Tibial nerve (tissue), 4 donors: ENCODE results near the gene CEP112. TPM values are rescaled to one million over a fixed set of nuclear protein-coding genes. Genes with fewer than 3 reads are reported as not detected.
"Not testable (repeated sequence)": the region's sequence is repeated elsewhere in the genome, so short reads cannot be mapped to it uniquely, and the experiment has no call there.

ENCODE experiments used
- DNase-seq, 2 donors: peaks; one replicate each; pipeline ENCODE4 v3.0.0-alpha.2; 2019; ENCODE audit warnings: low spot score in 2 of 2
- H3K27ac ChIP-seq, 4 donors: fragments of 200-600 bp; sonication (generic) in 3 of 4; one replicate each; pipeline ENCODE4 v1.5.1; 2017 to 2019; ENCODE audit warnings: mild to moderate bottlenecking in 1 of 4
- H3K27me3 ChIP-seq, 2 donors: fragments of 200-600 bp; sonication (generic) in 1 of 2; one replicate each; pipeline versions ENCODE4 v1.5.1 to v1.6.0; 2017 to 2019
- H3K36me3 ChIP-seq, 3 donors: fragments of 200-600 bp; sonication (generic); one replicate each; pipeline ENCODE4 v1.5.1; 2018 to 2019
- H3K4me1 ChIP-seq, 4 donors: fragments of 200-600 bp; sonication (generic) in 3 of 4; one replicate each; pipeline ENCODE4 v1.5.1; 2017 to 2019
- H3K4me3 ChIP-seq, 4 donors: fragments of 200-600 bp; sonication (generic) in 3 of 4; one replicate each; pipeline ENCODE4 v1.5.1; 2017 to 2019; ENCODE audit warnings: mild to moderate bottlenecking in 1 of 4, moderate library complexity in 1 of 4
- H3K9me3 ChIP-seq, 4 donors: fragments of 200-600 bp; sonication (generic) in 3 of 4; one replicate each; pipeline ENCODE4 v1.5.1; 2017 to 2019
- EP300 ChIP-seq, 2 donors: sonication (generic); formaldehyde crosslinking; IDR thresholded peaks; one replicate each; pipeline ENCODE4 v1.6.1; 2017; ENCODE audit warnings: antibody characterized with exemption in 2 of 2, mild to moderate bottlenecking in 1 of 2
- POLR2A ChIP-seq, 2 donors: fragments of 450-650 bp; IDR thresholded peaks; one replicate each; pipeline ENCODE4 v1.6.1; 2017; ENCODE audit warnings: antibody characterized with exemption in 2 of 2, mild to moderate bottlenecking in 2 of 2, moderate library complexity in 2 of 2
- WGBS, 2 donors: methylation state at CpG; one replicate each; pipeline ENCODE4 v1.1.5; 2018; 5-methylcytosine and 5-hydroxymethylcytosine counted together
- total RNA-seq, 4 donors: library from RNA; depleted of rRNA; stranded (reverse); fragments of >200 nt; gene quantifications; one replicate each; pipeline ENCODE4 v1.1.0, GENCODE V29; 2016
- TF ChIP-seq, protein P1 (sequence below), 5 experiments: fragments of 200-600 bp in 3 of 5; fragments of 450-650 bp in 2 of 5; sonication (generic) in 3 of 5; IDR thresholded peaks; one replicate each; pipeline ENCODE4 v1.5.1; 2016 to 2019; ENCODE audit warnings: antibody characterized with exemption in 5 of 5, mild to moderate bottlenecking in 3 of 5, moderate library complexity in 2 of 5

CEP112 gene
- total RNA-seq, 4 donors from 2014 or later, result 26.0 to 46.8 (median 34.2) TPM

DNA sequence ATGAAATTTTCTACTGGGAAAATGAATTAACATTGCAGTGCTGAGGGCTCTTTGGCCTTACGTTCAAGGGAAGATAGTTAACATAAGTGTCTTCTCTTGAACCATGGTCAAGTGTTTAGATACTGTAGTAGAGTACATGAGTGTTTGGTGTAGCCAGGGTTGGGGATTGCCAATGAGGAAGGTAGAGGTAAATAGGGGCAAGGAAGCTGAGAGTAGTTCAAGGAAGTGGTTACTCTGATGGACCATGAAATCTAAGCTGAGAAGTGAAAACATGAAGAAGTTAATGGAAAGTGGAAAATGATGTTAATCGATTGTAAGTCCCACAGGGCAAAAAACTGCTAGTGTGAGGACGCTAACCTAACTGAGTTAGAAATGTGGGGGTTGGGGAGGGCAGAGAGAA lies 380.9 kb downstream of the CEP112 start:
- Histone ChIP-seq H3K36me3 (peaks cover 0 to 24% (median 0%) of the 10 kb centered on the region in 3 donors), H3K4me1 (no peaks in the 10 kb centered on the region), H3K27me3 (no peaks in the 10 kb centered on the region), H3K27ac (no peak overlapping the region), H3K9me3 (peaks cover 0 to 19% (median 0%) of the 10 kb centered on the region in 4 donors), H3K4me3 (no peak overlapping the region)
- WGBS, 2 donors, result 61 to 62% methylated on average over 3 of the region's 3 CpGs
- TF ChIP-seq, protein P1, sequence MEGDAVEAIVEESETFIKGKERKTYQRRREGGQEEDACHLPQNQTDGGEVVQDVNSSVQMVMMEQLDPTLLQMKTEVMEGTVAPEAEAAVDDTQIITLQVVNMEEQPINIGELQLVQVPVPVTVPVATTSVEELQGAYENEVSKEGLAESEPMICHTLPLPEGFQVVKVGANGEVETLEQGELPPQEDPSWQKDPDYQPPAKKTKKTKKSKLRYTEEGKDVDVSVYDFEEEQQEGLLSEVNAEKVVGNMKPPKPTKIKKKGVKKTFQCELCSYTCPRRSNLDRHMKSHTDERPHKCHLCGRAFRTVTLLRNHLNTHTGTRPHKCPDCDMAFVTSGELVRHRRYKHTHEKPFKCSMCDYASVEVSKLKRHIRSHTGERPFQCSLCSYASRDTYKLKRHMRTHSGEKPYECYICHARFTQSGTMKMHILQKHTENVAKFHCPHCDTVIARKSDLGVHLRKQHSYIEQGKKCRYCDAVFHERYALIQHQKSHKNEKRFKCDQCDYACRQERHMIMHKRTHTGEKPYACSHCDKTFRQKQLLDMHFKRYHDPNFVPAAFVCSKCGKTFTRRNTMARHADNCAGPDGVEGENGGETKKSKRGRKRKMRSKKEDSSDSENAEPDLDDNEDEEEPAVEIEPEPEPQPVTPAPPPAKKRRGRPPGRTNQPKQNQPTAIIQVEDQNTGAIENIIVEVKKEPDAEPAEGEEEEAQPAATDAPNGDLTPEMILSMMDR (IDR thresholded peaks at IDR 0.05), result no peak
- TF ChIP-seq POLR2A (IDR thresholded peaks at IDR 0.05) (no peak), EP300 (IDR thresholded peaks at IDR 0.05) (no peak)
- DNase-seq, result no peak

DNA sequence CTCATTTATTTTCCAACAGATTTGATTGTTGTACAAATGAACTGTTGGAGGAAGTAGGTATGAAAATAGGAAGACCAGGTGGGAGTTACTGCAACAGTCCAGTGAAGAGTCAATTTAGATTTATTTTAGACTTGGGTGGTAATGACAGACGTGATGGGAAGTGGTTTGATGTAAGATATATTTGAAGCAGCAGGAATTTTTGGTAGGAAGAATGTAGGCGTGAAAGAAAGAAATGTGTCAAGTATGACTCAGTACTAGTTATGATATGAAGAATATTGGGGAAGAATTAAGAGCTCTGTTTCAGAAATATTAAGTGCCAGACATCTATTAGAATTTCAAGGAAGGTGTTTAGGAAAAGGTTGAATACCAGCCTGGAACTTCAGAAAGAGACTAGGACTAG lies 382.6 kb downstream of the CEP112 start:
- TF ChIP-seq POLR2A (IDR thresholded peaks at IDR 0.05) (no peak), EP300 (IDR thresholded peaks at IDR 0.05) (no peak)
- TF ChIP-seq, protein P1 (IDR thresholded peaks at IDR 0.05), result no peak
- DNase-seq, result no peak

DNA sequence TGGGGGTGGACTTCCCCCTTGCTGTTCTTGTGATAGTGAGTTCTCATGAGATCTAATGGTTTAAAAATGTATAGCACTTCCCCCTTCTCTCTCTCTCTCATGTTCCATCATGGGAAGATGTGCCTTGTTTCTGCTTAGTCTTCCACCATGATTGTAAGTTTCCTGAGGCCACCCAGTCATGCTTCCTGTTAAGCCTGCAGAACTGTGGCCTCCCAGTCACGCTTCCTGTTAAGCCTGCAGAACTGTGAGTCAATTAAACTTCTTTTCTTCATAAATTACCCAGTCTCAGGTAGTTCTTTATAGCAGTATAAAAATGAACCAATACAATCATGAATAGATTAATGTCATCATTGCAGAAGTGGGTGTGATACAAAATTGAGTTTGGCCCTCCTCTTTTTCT lies 383.4 kb downstream of the CEP112 start:
- 96 to 100% methylated on average over 1 of the region's 1 CpG for WGBS, 2 donors
- not testable (repeated sequence) for H3K27ac ChIP-seq, H3K4me3 ChIP-seq, DNase-seq, H3K4me1 ChIP-seq, H3K27me3 ChIP-seq
- Histone ChIP-seq H3K36me3 (peaks cover 0 to 24% (median 0%) of the 10 kb centered on the region in 3 donors), H3K9me3 (peaks cover 0 to 19% (median 0%) of the 10 kb centered on the region in 4 donors)

More for the DNA sequence above, 382.6 kb downstream of the CEP112 start:
- Histone ChIP-seq H3K9me3 (peaks cover 0 to 19% (median 0%) of the 10 kb centered on the region in 4 donors), H3K27me3 (no peaks in the 10 kb centered on the region), H3K4me3 (no peak overlapping the region), H3K27ac (no peak overlapping the region), H3K36me3 (peaks cover 0 to 24% (median 0%) of the 10 kb centered on the region in 3 donors), H3K4me1 (no peaks in the 10 kb centered on the region)
- WGBS, 2 donors, result 81 to 83% methylated on average over 2 of the region's 2 CpGs

DNA sequence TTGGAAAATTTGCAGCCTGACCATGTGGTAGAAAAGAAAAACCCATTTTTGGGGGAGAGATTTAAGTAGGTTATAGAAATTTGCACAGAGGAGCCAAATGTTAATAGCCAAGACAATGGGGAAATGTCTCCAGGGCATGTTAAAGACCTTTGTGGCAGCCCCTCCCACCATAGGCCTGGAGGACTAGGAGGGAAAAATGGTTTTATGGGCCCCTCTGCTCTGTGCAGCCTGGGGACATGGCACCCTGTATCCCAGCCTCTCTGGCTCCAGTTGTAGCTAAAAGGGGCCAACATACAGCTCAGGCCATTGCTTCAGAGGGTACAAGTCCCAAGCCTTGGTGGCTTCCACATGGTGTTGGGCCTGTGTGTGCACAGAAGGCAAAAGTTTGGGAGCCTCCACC lies 384.6 kb downstream of the CEP112 start:
- no peak for DNase-seq
- H3K4me3 ChIP-seq, result no peak overlapping the region
- no peak for TF ChIP-seq EP300 (IDR thresholded peaks at IDR 0.05)
- TF ChIP-seq, protein P1 (IDR thresholded peaks at IDR 0.05), result no peak
- no peak for TF ChIP-seq POLR2A (IDR thresholded peaks at IDR 0.05)
- peaks cover 0 to 25% (median 0%) of the 10 kb centered on the region in 4 donors for H3K9me3 ChIP-seq
- no peaks in the 10 kb centered on the region for H3K27me3 ChIP-seq
- H3K36me3 ChIP-seq, result peaks cover 0 to 24% (median 0%) of the 10 kb centered on the region in 3 donors
- no peak overlapping the region for H3K27ac ChIP-seq
- no peaks in the 10 kb centered on the region for H3K4me1 ChIP-seq

DNA sequence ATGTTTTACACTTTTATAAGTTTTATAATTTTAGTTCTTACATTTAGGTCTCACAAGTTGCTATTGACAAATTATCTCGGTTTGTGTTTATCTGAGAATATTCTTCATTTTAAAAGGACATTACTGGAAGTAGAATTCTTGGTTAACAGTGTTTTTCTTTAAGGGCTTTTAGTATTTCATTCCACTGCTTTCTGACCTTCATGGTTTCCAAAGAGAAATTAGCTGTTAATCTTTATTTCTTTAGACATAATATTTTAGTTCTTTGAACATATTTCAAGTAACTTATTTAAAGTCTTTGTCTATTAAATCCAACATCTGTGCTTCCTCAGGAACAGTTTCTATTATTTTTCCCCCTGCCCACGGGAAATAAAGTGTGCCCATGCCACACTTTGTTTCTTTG lies 390.4 kb downstream of the CEP112 start:
- TF ChIP-seq, protein P1 (IDR thresholded peaks at IDR 0.05), result no peak
- TF ChIP-seq EP300 (IDR thresholded peaks at IDR 0.05), result no peak
- TF ChIP-seq POLR2A (IDR thresholded peaks at IDR 0.05), result no peak
- H3K27me3 ChIP-seq, result no peaks in the 10 kb centered on the region
- peaks cover 0 to 25% (median 5%) of the 10 kb centered on the region in 4 donors for H3K9me3 ChIP-seq
- DNase-seq, result no peak
- 90 to 97% methylated on average over 2 of the region's 2 CpGs for WGBS, 2 donors
- H3K4me1 ChIP-seq, result no peaks in the 10 kb centered on the region
- no peak overlapping the region for H3K27ac ChIP-seq
- no peak overlapping the region for H3K4me3 ChIP-seq
- H3K36me3 ChIP-seq, result peaks cover 0 to 5% (median 0%) of the 10 kb centered on the region in 3 donors

DNA sequence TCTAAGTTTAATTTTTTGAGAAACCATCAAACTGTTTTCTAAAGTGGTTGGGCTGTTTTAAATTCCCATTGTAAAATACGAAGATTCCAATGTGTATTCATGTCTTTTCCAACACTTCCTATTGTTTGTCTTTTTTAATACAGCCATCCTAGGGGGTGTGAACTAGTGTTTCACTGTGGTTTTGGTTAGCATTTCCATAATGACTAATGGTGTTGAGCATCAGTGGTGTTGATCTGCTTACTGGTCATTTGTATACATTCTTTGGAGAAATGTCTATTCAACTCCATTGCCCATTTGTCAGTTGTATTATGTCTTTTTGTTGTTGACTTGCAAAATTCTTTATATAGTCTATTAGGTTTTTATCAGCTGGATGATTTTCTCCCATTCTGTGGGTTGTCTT lies 391.3 kb downstream of the CEP112 start:
- no peaks in the 10 kb centered on the region for H3K4me1 ChIP-seq
- H3K27me3 ChIP-seq, result no peaks in the 10 kb centered on the region
- no peaks in the 10 kb centered on the region for H3K36me3 ChIP-seq
- DNase-seq, result no peak
- TF ChIP-seq EP300 (IDR thresholded peaks at IDR 0.05) (no peak), POLR2A (IDR thresholded peaks at IDR 0.05) (no peak)
- TF ChIP-seq, protein P1 (IDR thresholded peaks at IDR 0.05), result no peak
- 97% methylated on average over 1 of the region's 1 CpG for WGBS, 2 donors
- H3K4me3 ChIP-seq, result no peak overlapping the region
- H3K9me3 ChIP-seq, result peaks cover 0 to 25% (median 5%) of the 10 kb centered on the region in 4 donors
- no peak overlapping the region for H3K27ac ChIP-seq
